OCI-LY1 (cell line): Measurements from ENCODE around the gene EYS.
"Not testable (repeated sequence)": the region's sequence is repeated elsewhere in the genome, so short reads cannot be mapped to it uniquely, and the experiment has no call there.

ENCODE experiments used
- H2AFZ ChIP-seq: fragments of 200-600 bp; sonication (generic), shearing (Covaris generic); 2 replicates; pipeline ENCODE4 v1.6.0; 2014; ENCODE audit warnings: antibody characterized with exemption, mild to moderate bottlenecking, low read length
- H3F3A ChIP-seq: fragments of 200-600 bp; sonication (generic), shearing (Covaris generic); 2 replicates; pipeline ENCODE4 v1.6.0; 2014; ENCODE audit warnings: mild to moderate bottlenecking, antibody characterized with exemption, low read length, moderate library complexity; ENCODE audit not compliant: insufficient read depth
- H3K27ac ChIP-seq: fragments of 200-600 bp; sonication (generic); 2 replicates; pipeline ENCODE4 v1.5.1; 2014; ENCODE audit warnings: low read length, mixed run types, mild to moderate bottlenecking, low read depth; ENCODE audit not compliant: poor library complexity, severe bottlenecking
- H3K27me3 ChIP-seq: fragments of 200-600 bp; sonication (generic); 2 replicates; pipeline ENCODE4 v1.6.0; 2014; ENCODE audit warnings: antibody characterized with exemption, mild to moderate bottlenecking, low read length, moderate library complexity; ENCODE audit not compliant: insufficient read depth
- H3K36me3 ChIP-seq: fragments of 200-600 bp; sonication (generic); 2 replicates; pipeline ENCODE4 v1.6.1; 2014; ENCODE audit warnings: mild to moderate bottlenecking, antibody characterized with exemption, low read length, moderate library complexity, mixed read lengths; ENCODE audit not compliant: insufficient read depth
- H3K4me1 ChIP-seq: fragments of 200-600 bp; sonication (generic); 2 replicates; pipeline ENCODE4 v1.5.1; 2014; ENCODE audit warnings: mild to moderate bottlenecking, low read length, moderate library complexity; ENCODE audit not compliant: insufficient read depth, severe bottlenecking
- H3K4me2 ChIP-seq: fragments of 200-600 bp; sonication (generic), shearing (Covaris generic); 2 replicates; pipeline ENCODE4 v1.6.1; 2014; ENCODE audit warnings: low read length
- H3K4me3 ChIP-seq: fragments of 200-600 bp; sonication (generic); 2 replicates; pipeline ENCODE4 v1.5.1; 2014; ENCODE audit warnings: low read length, low read depth, mild to moderate bottlenecking, mixed read lengths; ENCODE audit not compliant: poor library complexity, severe bottlenecking
- H3K79me2 ChIP-seq: fragments of 200-600 bp; shearing (Covaris generic); 2 replicates; pipeline ENCODE4 v1.6.1; 2016; ENCODE audit warnings: mixed run types, low read length, mixed read lengths; ENCODE audit not compliant: insufficient read depth
- H3K9ac ChIP-seq: fragments of 200-600 bp; sonication (generic), shearing (Covaris generic); 2 replicates; pipeline ENCODE4 v1.6.1; 2014; ENCODE audit warnings: mild to moderate bottlenecking, low read length, mixed read lengths
- H3K9me2 ChIP-seq: fragments of 200-600 bp; sonication (generic), shearing (Covaris generic); 2 replicates; pipeline ENCODE4 v1.6.1; 2014; ENCODE audit warnings: low read depth, mild to moderate bottlenecking, low read length, mixed read lengths
- H3K9me3 ChIP-seq: fragments of 200-600 bp; shearing (Covaris generic); 2 replicates; pipeline ENCODE4 v1.6.1; 2014; ENCODE audit warnings: low read length, mixed read lengths
- H4K20me1 ChIP-seq: fragments of 200-600 bp; sonication (generic), shearing (Covaris generic); 2 replicates; pipeline ENCODE4 v1.6.0; 2016; ENCODE audit warnings: mild to moderate bottlenecking, low read length; ENCODE audit not compliant: insufficient read depth
- CTCF ChIP-seq: fragments of 200-600 bp; sonication (generic), shearing (Covaris generic); IDR thresholded peaks from 2 replicates; pipeline ENCODE4 v1.5.1; 2017; ENCODE audit warnings: mild to moderate bottlenecking, antibody characterized with exemption, low read length, moderate library complexity, mixed read lengths
- EZH2 ChIP-seq: fragments of 200-600 bp; sonication (generic), shearing (Covaris generic); IDR thresholded peaks from 2 replicates; pipeline ENCODE4 v1.8.0; 2017; ENCODE audit warnings: borderline replicate concordance, mixed run types, mild to moderate bottlenecking, antibody characterized with exemption, low read length, moderate library complexity, mixed read lengths

The EYS gene

GRCh38 chr6:63803371-63803770 lies 1903.7 kb downstream of the EYS start:
- Histone ChIP-seq H3K79me2 (no peaks in the 10 kb centered on the region), H3F3A (no peaks in the 10 kb centered on the region), H3K4me3 (no peak overlapping the region), H2AFZ (no peak overlapping the region), H3K27me3 (no peaks in the 10 kb centered on the region), H3K4me1 (no peaks in the 10 kb centered on the region), H3K9me2 (no peaks in the 10 kb centered on the region), H3K9me3 (no peaks in the 10 kb centered on the region), H3K9ac (no peak overlapping the region), H3K4me2 (no peak overlapping the region), H4K20me1 (no peaks in the 10 kb centered on the region), H3K36me3 (no peaks in the 10 kb centered on the region), H3K27ac (no peak overlapping the region)
- TF ChIP-seq CTCF (no peak), EZH2 (no peak)

GRCh38 chr6:63802606-63803206 lies 1904.3 kb downstream of the EYS start:
- Histone ChIP-seq H3K4me3 (no peak overlapping the region), H3K9me3 (no peaks in the 10 kb centered on the region), H3K9me2 (no peaks in the 10 kb centered on the region), H3K27ac (no peak overlapping the region), H2AFZ (no peak overlapping the region), H3K4me1 (no peaks in the 10 kb centered on the region), H3K4me2 (no peak overlapping the region), H3K27me3 (no peaks in the 10 kb centered on the region), H4K20me1 (no peaks in the 10 kb centered on the region), H3K9ac (no peak overlapping the region), H3K36me3 (no peaks in the 10 kb centered on the region), H3K79me2 (no peaks in the 10 kb centered on the region), H3F3A (no peaks in the 10 kb centered on the region)
- TF ChIP-seq EZH2 (no peak), CTCF (peak; percentile 53)

GRCh38 chr6:63800386-63800785 lies 1906.6 kb downstream of the EYS start:
- H3K4me3 ChIP-seq, H3K9me3 ChIP-seq, H2AFZ ChIP-seq, H3K79me2 ChIP-seq, H3F3A ChIP-seq, H3K9ac ChIP-seq, H3K36me3 ChIP-seq, H3K4me1 ChIP-seq, H4K20me1 ChIP-seq, H3K27ac ChIP-seq, H3K4me2 ChIP-seq, H3K27me3 ChIP-seq, H3K9me2 ChIP-seq: not testable (repeated sequence)

GRCh38 chr6:63799813-63800212 lies 1907.2 kb downstream of the EYS start:
- H3K79me2 ChIP-seq: no peaks in the 10 kb centered on the region
- H3K4me2 ChIP-seq: no peak overlapping the region
- no peaks in the 10 kb centered on the region for H3F3A ChIP-seq
- no peaks in the 10 kb centered on the region for H3K27me3 ChIP-seq
- no peaks in the 10 kb centered on the region for H3K4me1 ChIP-seq
- H4K20me1 ChIP-seq: no peaks in the 10 kb centered on the region
- H3K36me3 ChIP-seq: no peaks in the 10 kb centered on the region
- H3K4me3 ChIP-seq: no peak overlapping the region
- no peak overlapping the region for H3K27ac ChIP-seq
- no peaks in the 10 kb centered on the region for H3K9me2 ChIP-seq
- no peak overlapping the region for H3K9ac ChIP-seq
- H3K9me3 ChIP-seq: no peaks in the 10 kb centered on the region
- H2AFZ ChIP-seq: no peak overlapping the region
- no peak for TF ChIP-seq CTCF
- no peak for TF ChIP-seq EZH2
